DOHH2 (cell line): Measurements from ENCODE around the gene TEN1.

Source experiments
- EZH2phosphoT487 ChIP-seq: fragments of 200-600 bp; sonication (generic); IDR thresholded peaks from 2 replicates; pipeline ENCODE4 v1.6.1; 2017; ENCODE audit warnings: borderline replicate concordance, mild to moderate bottlenecking, antibody characterized with exemption, low read length, moderate library complexity, mixed read lengths
- TF ChIP-seq, protein P1 (sequence below): fragments of 200-600 bp; sonication (generic); IDR thresholded peaks from one replicate; pipeline ENCODE4 v1.5.1; 2014; ENCODE audit warnings: antibody characterized with exemption, mild to moderate bottlenecking, low read depth, low read length; ENCODE audit not compliant: poor library complexity, severe bottlenecking

DNA sequence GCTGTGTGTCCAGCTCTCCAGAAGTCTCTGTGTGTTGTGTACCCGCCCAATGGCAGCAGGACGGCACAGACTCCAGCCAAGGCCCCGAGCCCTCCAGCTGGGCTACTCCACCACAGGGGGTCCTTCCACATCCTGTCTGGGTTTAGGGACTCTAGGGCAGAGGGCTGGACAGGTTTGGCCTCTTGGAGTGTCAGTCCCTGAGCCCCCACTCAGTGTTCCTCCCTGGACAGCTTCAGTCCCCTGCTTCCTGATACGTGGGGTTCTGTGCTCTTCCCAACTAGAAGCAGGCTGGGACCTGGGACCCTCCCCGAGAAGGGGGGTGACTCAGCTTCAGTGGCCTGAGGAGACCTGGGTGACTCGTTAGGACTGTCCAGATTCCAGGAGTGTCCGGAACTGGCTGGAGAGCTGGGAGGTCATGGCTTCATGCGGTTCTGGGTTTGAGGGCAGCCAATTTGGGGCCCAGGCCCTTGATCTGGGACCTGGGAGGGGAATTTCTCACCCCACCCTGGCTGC, 25.8 kb downstream of the TEN1 start:
- TF ChIP-seq, protein P1, sequence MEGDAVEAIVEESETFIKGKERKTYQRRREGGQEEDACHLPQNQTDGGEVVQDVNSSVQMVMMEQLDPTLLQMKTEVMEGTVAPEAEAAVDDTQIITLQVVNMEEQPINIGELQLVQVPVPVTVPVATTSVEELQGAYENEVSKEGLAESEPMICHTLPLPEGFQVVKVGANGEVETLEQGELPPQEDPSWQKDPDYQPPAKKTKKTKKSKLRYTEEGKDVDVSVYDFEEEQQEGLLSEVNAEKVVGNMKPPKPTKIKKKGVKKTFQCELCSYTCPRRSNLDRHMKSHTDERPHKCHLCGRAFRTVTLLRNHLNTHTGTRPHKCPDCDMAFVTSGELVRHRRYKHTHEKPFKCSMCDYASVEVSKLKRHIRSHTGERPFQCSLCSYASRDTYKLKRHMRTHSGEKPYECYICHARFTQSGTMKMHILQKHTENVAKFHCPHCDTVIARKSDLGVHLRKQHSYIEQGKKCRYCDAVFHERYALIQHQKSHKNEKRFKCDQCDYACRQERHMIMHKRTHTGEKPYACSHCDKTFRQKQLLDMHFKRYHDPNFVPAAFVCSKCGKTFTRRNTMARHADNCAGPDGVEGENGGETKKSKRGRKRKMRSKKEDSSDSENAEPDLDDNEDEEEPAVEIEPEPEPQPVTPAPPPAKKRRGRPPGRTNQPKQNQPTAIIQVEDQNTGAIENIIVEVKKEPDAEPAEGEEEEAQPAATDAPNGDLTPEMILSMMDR, result no peak
- TF ChIP-seq EZH2phosphoT487, result no peak
